ENCODE measurements around the gene SLC6A1. TPM values are rescaled to one million over a fixed set of nuclear protein-coding genes. Genes with fewer than 3 reads are reported as not detected.

The SLC6A1 gene
- 0.09 TPM in 1 of 2 replicates, not detected in the other for total RNA-seq (2021)
- long read RNA-seq, result 0 reads

- H4K20me1 ChIP-seq (ENCODE audit: control insufficient read depth, insufficient read depth, insufficient read length), result no peaks in the 10 kb centered on the region
- no peak within 1 kb of the TSS for H4K5ac ChIP-seq (ENCODE audit: insufficient read length, low read depth, low read length)
- no peak within 1 kb of the TSS for H2BK5ac ChIP-seq (ENCODE audit: insufficient read length, low read length)
- H3K79me1 ChIP-seq (ENCODE audit: insufficient read depth, low read depth, low read length, poor library complexity, severe bottlenecking), result no peaks in the 10 kb centered on the region
- H3K27me3 ChIP-seq (ENCODE audit: insufficient read depth, low read length), result peaks cover 26% of the 10 kb centered on the region; the same call in 1 of the 2 replicates
- no peak within 1 kb of the TSS for H3K18ac ChIP-seq (ENCODE audit: insufficient read length, low read depth, low read length)
- Mint-ChIP-seq H3K4me3 (peak within 1 kb of the TSS; percentile 91 to 95), H3K27ac (peak within 1 kb of the TSS; percentile 9 to 51 (median 18); a peak in 3 of 7 replicates), H3K4me1 (peaks cover 17 to 33% of the 10 kb centered on the region in 2 experiments), H3K9me3 (no peaks in the 10 kb centered on the region; a peak in 1 of 5 replicates), H3K27me3 (ENCODE audit: low read depth) (peaks cover 84% of the 10 kb centered on the region), H3K36me3 (ENCODE audit: insufficient read depth in 1 of 3, low read depth in 3 of 3) (no peaks in the 10 kb centered on the region; a peak in 1 of 7 replicates)
- H3K23me2 ChIP-seq (ENCODE audit: insufficient read length, low read depth, low read length, poor library complexity, severe bottlenecking), result peaks cover 5% of the 10 kb centered on the region
- no peaks in the 10 kb centered on the region for H3K9me3 ChIP-seq (ENCODE audit: control insufficient read depth, low read depth, low read length)
- H3K14ac ChIP-seq (ENCODE audit: insufficient read depth, low read length), result no peak within 1 kb of the TSS; the same call in 1 of the 2 replicates
- no peak within 1 kb of the TSS for H3K4ac ChIP-seq (ENCODE audit: low read depth, low read length)
- no peak within 1 kb of the TSS for H3K27ac ChIP-seq (ENCODE audit: insufficient read length, low read depth, low read length)
- H2BK15ac ChIP-seq (ENCODE audit: low read depth, low read length), result no peak within 1 kb of the TSS
- no peak within 1 kb of the TSS for H3K9ac ChIP-seq (ENCODE audit: extremely low read depth, insufficient read length, low read length)
- H2BK20ac ChIP-seq (ENCODE audit: low read depth, low read length, poor library complexity, severe bottlenecking), result no peak within 1 kb of the TSS
- H4K91ac ChIP-seq (ENCODE audit: insufficient read length, low read depth, low read length), result no peak within 1 kb of the TSS
- H2AFZ ChIP-seq (ENCODE audit: low read length), result no peak within 1 kb of the TSS
- no peak within 1 kb of the TSS for H2AK5ac ChIP-seq (ENCODE audit: insufficient read length, low read length)
- no peak within 1 kb of the TSS for H3K56ac ChIP-seq (ENCODE audit: insufficient read length, low read depth, low read length)
- no peak within 1 kb of the TSS for H3T11ph ChIP-seq (ENCODE audit: low read length)
- no peak within 1 kb of the TSS for H3K23ac ChIP-seq (ENCODE audit: insufficient read length, low read depth, low read length)
- WGBS (ENCODE audit: extremely low coverage, insufficient read length, low lambda C conversion rate), result no CpG with 5 or more reads among the region's 69 CpGs
- no peak within 1 kb of the TSS for H4K8ac ChIP-seq (replicated peaks; ENCODE audit: insufficient read length, low read depth, low read length)
- peak; percentile 66 for DNase-seq
- H3K79me2 ChIP-seq (ENCODE audit: insufficient read depth, low read length), result no peaks in the 10 kb centered on the region
- H2BK12ac ChIP-seq (ENCODE audit: insufficient read length, low read depth, low read length), result no peak within 1 kb of the TSS
- peak; percentile 54 for TF ChIP-seq CTCF (conservative IDR thresholded peaks at IDR 0.05)
- H3K4me1 ChIP-seq (ENCODE audit: insufficient read depth, low read length), result no peaks in the 10 kb centered on the region; the same call in 1 of the 2 replicates
- H3K4me2 ChIP-seq (ENCODE audit: insufficient read depth, insufficient read length, low read length), result peak within 1 kb of the TSS; percentile 59
- no peak within 1 kb of the TSS for H2BK120ac ChIP-seq (ENCODE audit: low read depth, low read length, poor library complexity, severe bottlenecking)
Observed at GRCh38 chr3:10992017-10992942, at the start of gene SLC6A1. TSS of gene SLC6A1 (plus strand) at chr3:10992748. CDS start at chr3:11017212, 24,464 bp downstream.
